MM.1S (cell line): ENCODE measurements around the gene TNPO2.

Experiments used
- DNase-seq: peaks from one replicate; pipeline ENCODE4 v3.0.0-alpha.2; 2015
- H2AFZ ChIP-seq: fragments of 300-600 bp; sonication (generic); 2 replicates; pipeline ENCODE4 v1.6.0; 2016; ENCODE audit warnings: antibody characterized with exemption, low read length
- H3F3A ChIP-seq: fragments of 300-600 bp; sonication (generic); 2 replicates; pipeline ENCODE4 v1.6.1; 2016; ENCODE audit warnings: mild to moderate bottlenecking, antibody characterized with exemption, low read length, moderate library complexity, mixed read lengths; ENCODE audit not compliant: insufficient read depth
- H3K27ac ChIP-seq: fragments of 300-600 bp; sonication (generic); 2 replicates; pipeline ENCODE4 v1.5.1; 2016; ENCODE audit warnings: mild to moderate bottlenecking, low read length
- H3K27me3 ChIP-seq: fragments of 300-600 bp; sonication (generic); replicated peaks from 2 replicates; pipeline ENCODE4 v1.6.0; 2016; ENCODE audit warnings: low read length; ENCODE audit not compliant: insufficient read depth
- H3K36me3 ChIP-seq: fragments of 300-600 bp; sonication (generic); replicated peaks from 2 replicates; pipeline ENCODE4 v1.6.1; 2016; ENCODE audit warnings: mild to moderate bottlenecking, low read length, mixed read lengths; ENCODE audit not compliant: insufficient read depth
- H3K4me1 ChIP-seq: fragments of 300-600 bp; sonication (generic); 2 replicates; pipeline ENCODE4 v1.6.1; 2016; ENCODE audit warnings: low read length, mixed read lengths
- H3K4me2 ChIP-seq: fragments of 300-600 bp; sonication (generic); 2 replicates; pipeline ENCODE4 v1.6.0; 2016; ENCODE audit warnings: low read depth, low read length
- H3K4me3 ChIP-seq: fragments of 300-600 bp; sonication (generic); 2 replicates; pipeline ENCODE4 v1.5.1; 2016; ENCODE audit warnings: low read length, mixed read lengths
- H3K79me2 ChIP-seq: fragments of 300-600 bp; sonication (generic); 2 replicates; pipeline ENCODE4 v1.6.1; 2016; ENCODE audit warnings: mixed run types, low read length, mixed read lengths
- H3K9ac ChIP-seq: fragments of 300-600 bp; sonication (generic); 2 replicates; pipeline ENCODE4 v1.6.1; 2016; ENCODE audit warnings: low read length, mixed read lengths
- H3K9me2 ChIP-seq: fragments of 300-600 bp; sonication (generic); replicated peaks from 2 replicates; pipeline ENCODE4 v1.6.1; 2016; ENCODE audit warnings: mild to moderate bottlenecking, low read length, mixed read lengths; ENCODE audit not compliant: insufficient read depth
- H3K9me3 ChIP-seq: fragments of 300-600 bp; sonication (generic); replicated peaks from 2 replicates; pipeline ENCODE4 v1.6.1; 2016; ENCODE audit warnings: mild to moderate bottlenecking, low read length, mixed read lengths; ENCODE audit not compliant: insufficient read depth
- H4K20me1 ChIP-seq: fragments of 300-600 bp; sonication (generic); 2 replicates; pipeline ENCODE4 v1.6.1; 2016; ENCODE audit warnings: mild to moderate bottlenecking, low read length, moderate library complexity, mixed read lengths; ENCODE audit not compliant: insufficient read depth
- EZH2 ChIP-seq: fragments of 300-600 bp; sonication (generic); optimal IDR thresholded peaks from 2 replicates; pipeline ENCODE3; 2017; ENCODE audit warnings: low read depth, mild to moderate bottlenecking, antibody characterized with exemption, low read length, mixed read lengths
- EZH2phosphoT487 ChIP-seq: fragments of 300-600 bp; sonication (generic); IDR thresholded peaks from 2 replicates; pipeline ENCODE4 v1.6.1; 2018; ENCODE audit warnings: antibody characterized with exemption, low read length
- TF ChIP-seq, protein P1 (sequence below): fragments of 300-600 bp; sonication (generic); IDR thresholded peaks from 2 replicates; pipeline ENCODE4 v1.5.1; 2016; ENCODE audit warnings: antibody characterized with exemption, low read length, mixed read lengths

TNPO2 gene

DNA sequence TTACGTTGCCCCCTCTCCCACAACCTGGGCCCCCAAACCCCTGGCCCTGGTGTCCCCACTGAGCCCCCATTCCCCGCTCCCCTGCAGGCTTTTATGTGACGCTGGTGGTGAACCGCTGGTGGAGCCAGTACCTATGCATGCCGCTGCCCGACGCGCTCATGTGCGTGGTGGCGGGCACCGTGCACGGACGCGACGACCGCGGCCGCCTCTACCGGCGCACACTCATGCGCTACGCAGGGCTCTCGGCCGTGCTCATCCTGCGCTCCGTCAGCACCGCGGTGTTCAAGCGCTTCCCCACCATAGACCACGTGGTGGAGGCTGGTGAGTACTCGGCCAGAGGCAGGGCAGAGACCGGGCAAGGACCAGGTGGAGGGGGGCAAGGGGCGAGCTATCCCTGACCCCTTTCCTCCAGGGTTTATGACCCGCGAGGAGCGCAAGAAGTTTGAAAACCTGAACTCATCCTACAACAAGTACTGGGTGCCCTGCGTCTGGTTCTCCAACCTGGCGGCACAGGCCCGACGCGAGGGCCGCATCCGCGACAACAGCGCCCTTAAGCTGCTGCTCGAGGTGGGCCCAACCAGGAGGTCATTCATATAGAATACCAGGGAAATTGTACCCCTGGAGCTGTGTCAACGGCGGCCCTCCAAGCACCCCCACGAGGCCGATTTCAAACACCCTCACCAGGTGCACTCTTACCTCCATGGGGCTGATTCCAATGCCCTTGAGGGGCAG lies 30.9 kb upstream of the TNPO2 start:
- Histone ChIP-seq H3K9ac (no peak overlapping the region), H3K9me2 (no peaks in the 10 kb centered on the region), H3F3A (no peaks in the 10 kb centered on the region), H3K27me3 (peaks cover 62% of the 10 kb centered on the region), H3K4me2 (no peak overlapping the region), H4K20me1 (no peaks in the 10 kb centered on the region), H2AFZ (no peak overlapping the region), H3K4me3 (no peak overlapping the region), H3K36me3 (no peaks in the 10 kb centered on the region), H3K9me3 (no peaks in the 10 kb centered on the region), H3K4me1 (no peaks in the 10 kb centered on the region), H3K79me2 (no peaks in the 10 kb centered on the region), H3K27ac (no peak overlapping the region)
- DNase-seq, result no peak
- TF ChIP-seq EZH2 (no peak), EZH2phosphoT487 (no peak)
- TF ChIP-seq, protein P1, sequence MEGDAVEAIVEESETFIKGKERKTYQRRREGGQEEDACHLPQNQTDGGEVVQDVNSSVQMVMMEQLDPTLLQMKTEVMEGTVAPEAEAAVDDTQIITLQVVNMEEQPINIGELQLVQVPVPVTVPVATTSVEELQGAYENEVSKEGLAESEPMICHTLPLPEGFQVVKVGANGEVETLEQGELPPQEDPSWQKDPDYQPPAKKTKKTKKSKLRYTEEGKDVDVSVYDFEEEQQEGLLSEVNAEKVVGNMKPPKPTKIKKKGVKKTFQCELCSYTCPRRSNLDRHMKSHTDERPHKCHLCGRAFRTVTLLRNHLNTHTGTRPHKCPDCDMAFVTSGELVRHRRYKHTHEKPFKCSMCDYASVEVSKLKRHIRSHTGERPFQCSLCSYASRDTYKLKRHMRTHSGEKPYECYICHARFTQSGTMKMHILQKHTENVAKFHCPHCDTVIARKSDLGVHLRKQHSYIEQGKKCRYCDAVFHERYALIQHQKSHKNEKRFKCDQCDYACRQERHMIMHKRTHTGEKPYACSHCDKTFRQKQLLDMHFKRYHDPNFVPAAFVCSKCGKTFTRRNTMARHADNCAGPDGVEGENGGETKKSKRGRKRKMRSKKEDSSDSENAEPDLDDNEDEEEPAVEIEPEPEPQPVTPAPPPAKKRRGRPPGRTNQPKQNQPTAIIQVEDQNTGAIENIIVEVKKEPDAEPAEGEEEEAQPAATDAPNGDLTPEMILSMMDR, result no peak

DNA sequence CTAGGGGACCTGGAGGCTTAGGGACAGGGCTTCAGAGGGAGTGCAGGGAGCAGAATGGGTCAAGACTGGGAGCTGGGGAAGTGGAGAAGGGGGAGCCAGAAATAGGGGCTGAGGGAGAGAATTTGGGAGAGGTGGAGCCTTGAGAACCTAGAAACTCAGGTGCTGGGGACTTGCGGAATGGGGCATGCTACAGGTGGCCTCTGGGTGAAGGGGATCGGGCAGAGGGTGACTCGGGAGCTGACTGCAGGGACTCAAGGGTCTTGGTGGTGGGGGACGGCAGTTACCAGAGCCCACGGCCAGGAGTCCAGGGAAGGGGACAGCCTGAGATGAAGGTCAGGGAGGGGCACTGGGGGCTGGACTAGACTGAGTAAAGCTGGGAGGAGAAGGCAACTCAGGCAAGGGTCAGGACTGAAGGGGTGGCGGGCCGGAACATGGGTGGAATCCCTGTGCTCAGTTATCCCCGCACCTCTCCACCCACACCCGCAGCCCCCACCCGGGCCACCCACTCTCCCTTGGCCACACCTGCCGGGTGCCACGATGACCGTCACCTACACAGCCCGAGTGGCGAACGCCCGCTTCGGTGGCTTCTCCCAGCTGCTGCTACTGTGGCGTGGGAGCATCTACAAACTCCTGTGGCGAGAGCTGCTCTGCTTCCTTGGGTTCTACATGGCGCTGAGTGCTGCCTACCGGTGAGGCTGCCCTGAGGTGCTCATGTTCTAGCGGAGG lies 28.5 kb upstream of the TNPO2 start:
- H3K4me2 ChIP-seq, result no peak overlapping the region
- H3K4me3 ChIP-seq, result no peak overlapping the region

DNA sequence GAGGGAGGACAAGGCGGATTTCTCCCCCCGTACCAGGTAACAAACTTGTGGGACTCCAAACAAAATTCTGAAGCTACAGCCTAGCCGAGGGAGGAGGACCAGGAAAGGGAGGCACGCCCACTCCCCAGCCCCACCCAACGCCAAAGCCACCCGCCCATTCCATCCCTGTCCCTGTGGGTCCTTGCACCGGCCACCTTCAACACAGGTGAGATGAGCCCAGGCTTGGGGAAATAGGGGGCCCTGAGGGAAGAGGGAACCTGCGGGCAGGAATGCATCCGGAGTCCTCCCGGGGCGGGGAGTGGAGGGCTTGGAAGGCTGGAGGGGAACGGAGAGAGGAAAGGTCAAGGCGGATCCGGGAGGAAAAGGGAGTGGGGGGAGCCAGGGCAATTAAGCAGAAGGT lies 27.9 kb upstream of the TNPO2 start, which contains the start of gene BEST2:
Gene BEST2 (plus strand): TSS at position 157 of the 400 bp plus-strand sequence. CDS start 802 bp downstream, outside the sequence.
- no peaks in the 10 kb centered on the region for H3K4me1 ChIP-seq
- H3K27me3 ChIP-seq, result peaks cover 63% of the 10 kb centered on the region
- no peaks in the 10 kb centered on the region for H3K36me3 ChIP-seq
- no peaks in the 10 kb centered on the region for H3K9me2 ChIP-seq
- no peaks in the 10 kb centered on the region for H4K20me1 ChIP-seq
- no peak for DNase-seq
- H2AFZ ChIP-seq, result no peak within 1 kb of the TSS
- no peaks in the 10 kb centered on the region for H3F3A ChIP-seq
- H3K79me2 ChIP-seq, result no peaks in the 10 kb centered on the region
- no peak within 1 kb of the TSS for H3K4me2 ChIP-seq
- no peak within 1 kb of the TSS for H3K9ac ChIP-seq
- TF ChIP-seq EZH2phosphoT487, result no peak
- TF ChIP-seq, protein P1, result no peak
- no peak for TF ChIP-seq EZH2
- H3K27ac ChIP-seq, result no peak within 1 kb of the TSS
- H3K9me3 ChIP-seq, result no peaks in the 10 kb centered on the region
- no peak within 1 kb of the TSS for H3K4me3 ChIP-seq

More for the DNA sequence above, 28.5 kb upstream of the TNPO2 start:
- H4K20me1 ChIP-seq, result no peaks in the 10 kb centered on the region
- H3K9ac ChIP-seq, result no peak overlapping the region
- no peak overlapping the region for H2AFZ ChIP-seq
- no peak overlapping the region for H3K27ac ChIP-seq
- no peaks in the 10 kb centered on the region for H3K9me3 ChIP-seq
- TF ChIP-seq, protein P1, result no peak
- TF ChIP-seq EZH2 (no peak), EZH2phosphoT487 (no peak)
- H3K27me3 ChIP-seq, result peaks cover 63% of the 10 kb centered on the region
- H3K79me2 ChIP-seq, result no peaks in the 10 kb centered on the region
- DNase-seq, result no peak
- no peaks in the 10 kb centered on the region for H3K9me2 ChIP-seq
- no peaks in the 10 kb centered on the region for H3K4me1 ChIP-seq
- H3F3A ChIP-seq, result no peaks in the 10 kb centered on the region
- no peaks in the 10 kb centered on the region for H3K36me3 ChIP-seq
